Spleen (tissue), 7 donors: ENCODE measurements around the gene DPH5.

Source experiments
- CTCF ChIP-seq, 11 experiments: fragments of 200-600 bp in 7 of 11; fragments of 450-650 bp in 4 of 11; sonication (generic) in 4 of 11; IDR thresholded peaks in 8 of 11; conservative IDR thresholded peaks in 3 of 11; 1 replicate in 7 of 11; 2 replicates in 4 of 11; pipeline versions ENCODE4 v1.4.0 to v1.8.0; 2016 to 2021; ENCODE audit warnings: antibody characterized with exemption in 11 of 11, inconsistent platforms in 4 of 11, mild to moderate bottlenecking in 1 of 11
- POLR2A ChIP-seq, 3 donors: fragments of 450-650 bp; IDR thresholded peaks; one replicate each; pipeline ENCODE4 v1.5.1; 2017; ENCODE audit warnings: antibody characterized with exemption in 3 of 3, mild to moderate bottlenecking in 1 of 3
- POLR2AphosphoS5 ChIP-seq, 3 donors: sonication (generic); formaldehyde crosslinking; IDR thresholded peaks; one replicate each; pipeline ENCODE4 v1.5.1; 2017; ENCODE audit warnings: antibody characterized with exemption in 3 of 3
- donor health status: DM: no; HTN: no; CAD: no; lungs with moderate emphysema.
- donor health status: DM: no; HTN: no; CAD: no.
- donor health status: DM: no; HTN: no; CAD: no.

- no peak for TF ChIP-seq CTCF (IDR thresholded peaks at IDR 0.05 in 8 of 11, conservative IDR thresholded peaks at IDR 0.05 in 3 of 11)
- no peak for TF ChIP-seq POLR2A (IDR thresholded peaks at IDR 0.05)
- no peak for TF ChIP-seq POLR2AphosphoS5 (IDR thresholded peaks at IDR 0.05)
Measured at GRCh38 chr1:100979631-100980030, 46.0 kb downstream of the DPH5 start.
